Fibroblast of peridontal ligament (primary cell): Measurements from ENCODE around the gene CCL14.
"Not testable (repeated sequence)": the region's sequence is repeated elsewhere in the genome, so short reads cannot be mapped to it uniquely, and the experiment has no call there.

Experiments used
- DNase-seq: peaks from one replicate; pipeline ENCODE4 v3.0.0-alpha.2; 2010; ENCODE audit errors: extremely low read depth

Gene CCL14

DNA sequence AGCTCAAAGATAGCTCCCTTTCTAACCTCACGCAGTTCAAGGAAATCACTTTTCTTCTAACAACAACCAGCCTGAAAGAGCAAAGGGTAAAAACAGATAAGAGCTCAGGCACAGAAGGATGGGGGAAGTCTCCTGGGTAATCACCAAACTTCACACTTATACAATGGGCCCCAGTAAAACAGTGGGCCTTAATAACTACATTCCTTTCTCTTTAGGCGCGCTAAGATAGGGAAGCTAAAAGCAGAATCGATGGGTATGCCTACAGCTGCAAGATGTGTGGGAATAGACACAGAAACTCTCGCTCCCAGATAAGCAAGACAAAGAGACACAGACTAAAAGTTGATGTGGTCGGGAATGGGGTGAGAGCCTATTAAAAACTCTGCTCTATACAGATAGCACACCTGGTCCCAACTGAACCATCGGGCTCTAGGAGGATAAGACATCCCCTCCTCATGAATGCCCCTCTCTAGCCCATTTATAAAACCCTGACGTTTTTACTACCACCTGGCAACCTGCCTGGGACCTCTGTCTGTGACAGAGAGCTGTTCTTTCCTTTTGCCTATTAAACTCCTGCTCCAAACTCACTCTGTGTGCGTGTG lies 43.8 kb downstream of the CCL14 start:
- no peak for DNase-seq

GRCh38 chr17:35938492-35938891 lies 48.0 kb downstream of the CCL14 start:
- not testable (repeated sequence) for DNase-seq

- DNase-seq: no peak
These were observed 50.5 kb downstream of the CCL14 start for GRCh38 chr17:35936063-35936462.

GRCh38 chr17:35934760-35935159 lies 51.8 kb downstream of the CCL14 start:
- no peak for DNase-seq
